Fibroblast of upper back skin (primary cell): ENCODE results near the gene TSKS.
A peak's percentile ranks its signal among the peaks of the same experiment; 100 is the strongest.
"Not testable (repeated sequence)": the region's sequence is repeated elsewhere in the genome, so short reads cannot be mapped to it uniquely, and the experiment has no call there.

Source experiments
- DNase-seq: peaks from one replicate; pipeline ENCODE4 v3.0.0-alpha.2; 2013

Gene TSKS

GRCh38 chr19:49766007-49766929, 3.2 kb upstream of the TSKS start:
- peak; percentile 100 for DNase-seq

GRCh38 chr19:49764341-49764740, 1.2 kb upstream of the TSKS start:
- no peak for DNase-seq

- peak; percentile 43 for DNase-seq
Measured at GRCh38 chr19:49761625-49762311, 1.3 kb downstream of the TSKS start.

- no peak for DNase-seq
Measured at GRCh38 chr19:49761249-49761624, 1.9 kb downstream of the TSKS start.

- peak; percentile 80 for DNase-seq
Measured at GRCh38 chr19:49758292-49758691, 4.8 kb downstream of the TSKS start.

GRCh38 chr19:49755956-49756355, 7.2 kb downstream of the TSKS start:
- DNase-seq, result no peak

DNA sequence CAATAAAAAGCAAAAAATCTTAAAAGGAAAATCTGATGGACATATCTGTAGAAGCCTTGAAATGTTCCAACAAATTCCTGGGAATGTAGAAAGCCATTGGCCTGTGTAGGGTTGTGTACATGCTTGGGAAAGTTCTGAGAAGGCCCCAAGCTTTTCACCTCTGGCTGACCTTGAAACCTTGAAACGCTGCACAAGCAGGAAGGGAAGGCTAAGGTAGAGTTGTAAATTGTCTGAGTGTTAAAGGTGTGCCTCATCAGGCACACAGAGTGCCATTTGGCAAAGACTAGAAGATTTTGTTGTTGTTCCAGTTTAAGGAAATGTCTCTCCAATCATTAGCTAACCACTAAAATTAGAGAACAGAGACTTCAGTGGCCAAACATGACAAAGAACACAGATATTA, 10.4 kb downstream of the TSKS start:
- DNase-seq, result no peak

GRCh38 chr19:49749771-49750170, 13.3 kb downstream of the TSKS start:
- DNase-seq, result peak; percentile 41

DNA sequence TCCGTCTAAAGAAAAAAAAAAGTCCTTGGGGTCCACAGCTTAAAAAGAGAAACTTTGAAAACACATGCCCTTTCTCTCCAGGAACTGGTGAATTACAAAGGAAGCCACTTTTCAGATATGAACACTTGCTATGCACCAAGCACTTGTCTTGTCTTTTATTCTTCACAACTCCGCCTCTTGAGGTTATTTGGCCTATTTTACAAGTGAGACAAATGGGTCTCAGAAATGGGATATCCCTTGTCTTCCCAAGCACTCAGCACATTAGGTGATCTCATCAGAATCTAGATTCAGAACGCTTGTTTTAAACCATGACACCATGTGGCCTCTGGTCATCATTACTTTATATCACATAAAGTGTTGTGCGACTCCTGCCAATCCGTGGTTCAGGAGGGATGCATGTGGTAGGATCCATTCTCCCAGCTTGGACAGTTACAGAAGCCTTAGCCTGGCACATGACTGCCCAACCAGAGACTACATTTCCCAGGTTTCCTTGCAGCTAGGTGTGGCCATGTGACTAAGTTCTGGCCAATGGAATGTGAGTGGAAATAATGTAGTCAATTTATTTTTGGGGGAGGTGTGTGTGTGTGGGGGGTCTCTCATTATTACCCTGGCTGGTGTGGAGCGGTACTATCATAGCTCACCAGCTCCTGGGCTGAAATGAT, 13.9 kb downstream of the TSKS start:
- DNase-seq, result no peak

- peak; percentile 30 for DNase-seq
Measured at GRCh38 chr19:49746206-49746958, 16.7 kb downstream of the TSKS start.

DNA sequence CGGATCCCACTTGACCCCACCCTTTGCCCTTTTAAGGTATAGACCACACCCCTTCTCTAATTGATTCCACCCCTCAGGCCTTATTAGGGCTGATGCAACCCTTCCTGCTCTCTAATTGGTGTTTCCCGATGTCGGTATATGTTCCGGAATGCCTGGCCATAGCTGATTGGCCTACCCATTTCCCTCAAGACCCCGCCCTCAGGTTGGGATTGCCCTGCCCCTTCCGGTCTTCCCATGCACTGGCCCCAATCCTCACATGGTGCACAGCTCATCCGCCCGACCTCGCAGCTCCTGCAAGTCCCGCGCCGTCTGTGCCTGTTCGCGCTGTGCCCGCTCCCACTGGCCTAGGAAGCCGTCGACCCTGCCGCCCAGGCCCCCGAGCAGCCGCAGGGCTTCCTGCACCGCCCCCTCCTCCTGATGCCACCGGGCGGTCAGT, 18.1 kb downstream of the TSKS start:
- no peak for DNase-seq

- no peak for DNase-seq
Measured at GRCh38 chr19:49741210-49741844, 21.8 kb downstream of the TSKS start.

DNA sequence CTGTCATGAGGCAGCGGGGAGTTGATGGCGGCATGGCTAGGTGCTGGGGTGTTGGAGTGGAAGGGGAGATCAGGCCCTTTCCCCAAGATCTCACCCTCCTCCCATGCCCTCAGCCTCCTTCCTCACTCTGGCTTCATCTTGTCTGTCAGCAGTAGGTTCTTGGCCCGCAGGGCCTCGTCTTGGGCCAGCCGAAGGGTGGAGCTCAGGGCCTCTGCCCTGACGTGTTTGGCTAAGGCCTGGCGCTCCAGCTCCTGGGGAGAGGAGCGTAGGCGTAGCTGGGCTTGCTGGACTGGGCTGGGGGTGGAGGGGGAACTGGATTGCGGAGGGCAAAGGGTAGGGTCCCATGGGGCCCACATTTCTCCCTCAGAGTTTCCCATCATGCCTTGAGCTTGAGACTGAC, 23.2 kb downstream of the TSKS start:
- no peak for DNase-seq

GRCh38 chr19:49739098-49739497, 24.0 kb downstream of the TSKS start:
- DNase-seq, result no peak

- no peak for DNase-seq
Measured at GRCh38 chr19:49738268-49738667, 24.8 kb downstream of the TSKS start.

DNA sequence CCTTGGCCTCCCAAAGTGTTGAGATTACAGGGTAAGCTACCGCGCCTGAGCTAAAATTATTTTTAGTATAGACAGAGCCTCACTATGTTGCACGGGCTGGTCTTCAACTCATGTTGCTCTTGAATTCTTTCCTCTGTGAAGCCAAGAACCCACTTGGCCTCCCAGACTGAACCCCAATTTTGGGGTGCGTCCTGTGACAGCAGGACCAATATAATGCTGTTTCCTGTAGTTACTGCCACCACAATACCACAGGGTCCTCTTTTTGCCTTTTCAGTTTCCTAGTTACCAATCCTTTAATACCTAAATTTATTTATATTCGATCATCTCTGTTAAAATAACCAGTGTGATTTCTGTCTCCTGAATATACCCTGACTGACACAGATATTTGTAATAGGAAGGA, 32.9 kb downstream of the TSKS start:
- DNase-seq, result no peak

- peak; percentile 3 for DNase-seq
Measured at GRCh38 chr19:49727217-49728030, 35.7 kb downstream of the TSKS start.

DNA sequence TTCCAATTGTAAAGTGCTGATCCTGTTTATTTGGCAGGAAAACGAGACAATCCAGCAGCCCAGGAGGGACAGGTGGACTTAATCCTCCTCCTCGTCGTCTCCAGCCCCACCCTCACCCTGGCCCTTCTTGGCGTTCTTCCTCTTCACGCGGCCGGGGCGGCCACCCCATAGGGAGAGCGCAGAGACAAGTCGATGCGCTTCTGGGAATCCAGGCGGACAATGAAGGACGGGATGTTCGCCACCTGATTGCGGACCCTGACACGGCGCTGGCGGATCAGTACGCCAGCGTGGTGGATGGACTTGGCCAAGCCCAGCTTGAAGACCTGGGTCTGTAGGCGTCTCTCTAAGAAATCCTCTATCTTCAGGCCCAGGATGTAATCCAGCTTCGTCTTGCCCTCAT, 43.7 kb downstream of the TSKS start:
- not testable (repeated sequence) for DNase-seq

GRCh38 chr19:49718991-49719390, 44.1 kb downstream of the TSKS start:
- DNase-seq, result no peak

- DNase-seq, result no peak
Measured at GRCh38 chr19:49718511-49718910, 44.6 kb downstream of the TSKS start.

- no peak for DNase-seq
Measured at GRCh38 chr19:49716154-49716553, 47.0 kb downstream of the TSKS start.
